GM18870 (cell line): ENCODE data around the gene UBASH3A.

Experiments
- ATAC-seq: cut with Tn5 transposase; IDR thresholded peaks from one replicate; pipeline ENCODE4 v1.9.1; 2021; ENCODE audit warnings: moderate library complexity; ENCODE audit not compliant: unreplicated experiment

The UBASH3A gene

DNA sequence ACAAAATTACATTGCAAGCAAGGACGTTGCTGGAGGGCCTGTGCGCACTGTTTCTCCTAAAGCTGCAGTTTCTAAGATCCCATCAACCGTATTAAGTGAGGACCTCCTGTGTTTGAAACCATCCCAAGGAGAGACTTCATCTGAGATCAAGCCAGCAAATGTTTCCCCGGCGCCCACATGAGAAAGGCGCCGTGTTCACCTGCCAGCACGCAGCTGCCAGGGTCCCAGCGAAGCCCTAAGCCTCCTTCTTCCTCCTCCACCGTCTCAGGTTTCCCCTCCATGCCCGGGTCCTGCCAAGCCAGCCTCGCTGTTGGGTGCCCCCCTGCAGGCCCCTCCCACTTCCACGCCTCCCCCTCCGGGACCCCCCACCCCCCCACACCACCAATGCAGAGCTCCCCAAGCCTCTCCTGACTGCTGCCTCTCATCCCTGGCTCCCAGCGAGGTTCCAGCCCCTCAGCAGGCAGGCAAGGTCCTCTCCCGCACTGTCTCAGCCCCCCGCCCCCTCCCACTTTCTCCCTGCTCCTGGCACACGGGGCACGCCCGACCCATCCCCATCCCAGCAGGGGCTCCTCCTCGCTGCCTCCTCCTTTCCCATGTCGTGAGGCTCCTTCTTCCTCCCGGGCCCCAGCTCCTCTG, 28.7 kb upstream of the UBASH3A start:
- ATAC-seq, result no peak

- no peak for ATAC-seq
These were observed 28.2 kb upstream of the UBASH3A start for GRCh38 chr21:42375506-42375905.

DNA sequence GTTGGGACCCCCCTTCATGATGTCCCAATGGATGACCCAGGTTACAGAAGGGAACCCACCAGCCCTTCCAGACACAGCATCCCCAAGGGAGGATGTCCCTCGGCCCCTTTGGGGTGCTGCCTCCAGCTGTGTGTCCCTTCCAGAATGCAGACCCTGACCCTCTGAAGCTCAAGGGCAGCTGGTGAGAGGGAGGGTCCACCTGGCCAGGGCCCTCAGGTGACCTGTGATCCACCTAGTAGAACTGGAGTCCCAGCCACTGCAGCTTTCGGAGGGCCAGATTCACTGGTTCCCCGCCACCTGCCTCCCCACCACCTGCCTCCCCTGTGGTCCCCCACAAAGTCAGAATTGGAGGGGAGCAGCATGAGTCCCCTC, 27.8 kb upstream of the UBASH3A start:
- no peak for ATAC-seq

DNA sequence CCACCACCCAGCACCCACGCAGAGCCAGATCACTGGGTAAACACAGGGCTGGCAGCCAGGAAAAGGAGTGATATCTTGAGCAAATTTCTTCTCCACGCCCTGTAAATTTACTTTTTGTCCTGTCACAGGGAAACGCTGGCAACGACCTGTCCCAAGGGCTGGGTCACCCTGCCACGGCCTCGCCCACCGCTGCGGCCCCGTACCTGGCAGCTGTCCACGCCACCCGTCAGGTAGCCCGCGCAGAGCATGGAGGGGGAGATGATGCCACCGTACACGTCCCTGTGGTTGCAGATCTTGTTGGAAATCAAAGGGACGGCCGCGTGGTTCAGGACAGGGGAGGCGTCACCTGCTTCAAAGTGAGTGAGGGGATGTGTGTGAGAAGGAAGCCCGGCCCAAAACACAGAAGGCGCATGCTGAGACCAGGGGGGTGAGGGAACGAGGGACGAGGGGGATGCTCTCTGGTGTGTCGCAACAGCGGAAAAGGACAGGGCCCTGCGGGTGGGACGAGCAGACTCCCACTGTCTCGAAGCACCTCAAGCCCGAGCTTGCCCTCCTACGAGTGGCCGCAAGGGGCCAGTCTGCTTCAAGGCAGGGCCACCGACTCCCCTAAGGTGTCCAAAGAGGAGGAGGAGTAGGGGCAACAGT, 27.2 kb upstream of the UBASH3A start:
- no peak for ATAC-seq

- no peak for ATAC-seq
These were observed 26.3 kb upstream of the UBASH3A start for GRCh38 chr21:42377211-42377950.

DNA sequence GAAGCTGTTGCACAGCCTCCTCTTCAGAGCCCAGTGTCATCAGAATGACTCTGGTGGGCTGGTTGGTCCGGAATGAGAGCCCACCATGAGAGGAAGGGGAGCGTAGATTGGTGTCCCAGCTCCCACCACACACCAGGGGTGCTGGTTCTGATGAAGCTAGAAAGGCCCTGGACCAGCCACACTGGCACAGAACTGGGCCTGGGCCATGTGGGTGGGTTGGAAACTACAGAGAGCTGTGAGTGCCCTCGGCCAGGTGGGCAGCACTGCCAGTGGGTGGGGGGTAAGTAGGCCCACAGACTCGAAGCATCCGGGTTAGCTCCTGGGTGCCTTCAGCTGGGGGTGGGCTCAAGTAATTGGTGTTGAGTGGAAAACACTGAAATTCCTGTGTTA, 25.8 kb upstream of the UBASH3A start:
- no peak for ATAC-seq

- ATAC-seq, result no peak
These were observed 25.3 kb upstream of the UBASH3A start for GRCh38 chr21:42378418-42378817.

DNA sequence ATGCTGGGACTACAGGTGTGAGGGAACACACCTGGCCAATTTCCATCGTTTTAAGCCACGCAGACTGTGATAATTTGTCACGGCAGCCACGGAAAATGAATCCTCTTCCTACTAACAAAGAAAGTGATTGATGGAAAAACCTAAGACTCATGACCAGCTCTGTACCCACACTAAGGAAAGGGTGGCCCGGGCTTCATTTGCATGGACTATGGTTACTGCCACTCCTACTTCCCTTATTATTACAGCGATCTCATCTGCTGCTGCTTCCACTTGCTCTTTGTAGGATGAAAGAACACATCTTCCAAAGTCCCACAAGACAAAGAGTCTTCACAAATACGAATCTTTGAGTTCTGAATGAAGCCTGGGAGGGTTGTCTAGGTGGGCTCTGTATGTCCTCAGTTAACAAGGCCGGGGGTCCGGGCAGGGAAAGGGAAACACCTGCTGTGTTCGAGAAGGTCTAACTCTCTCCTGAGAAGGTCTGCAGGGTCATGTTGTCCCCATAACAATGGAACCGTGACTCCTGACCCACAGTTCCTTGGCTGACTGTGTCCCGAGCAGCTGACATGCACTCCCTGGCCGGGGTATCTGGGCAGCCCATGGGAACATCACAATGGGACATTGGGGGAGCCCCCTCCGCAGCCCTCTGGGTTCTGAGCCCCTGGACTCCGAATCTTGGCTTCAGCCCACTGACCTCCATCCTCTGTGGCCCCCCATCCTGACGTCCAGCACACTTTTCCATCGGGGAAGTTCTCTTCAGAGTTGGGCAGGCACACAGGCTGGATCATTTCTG, 24.1 kb upstream of the UBASH3A start:
- no peak for ATAC-seq

DNA sequence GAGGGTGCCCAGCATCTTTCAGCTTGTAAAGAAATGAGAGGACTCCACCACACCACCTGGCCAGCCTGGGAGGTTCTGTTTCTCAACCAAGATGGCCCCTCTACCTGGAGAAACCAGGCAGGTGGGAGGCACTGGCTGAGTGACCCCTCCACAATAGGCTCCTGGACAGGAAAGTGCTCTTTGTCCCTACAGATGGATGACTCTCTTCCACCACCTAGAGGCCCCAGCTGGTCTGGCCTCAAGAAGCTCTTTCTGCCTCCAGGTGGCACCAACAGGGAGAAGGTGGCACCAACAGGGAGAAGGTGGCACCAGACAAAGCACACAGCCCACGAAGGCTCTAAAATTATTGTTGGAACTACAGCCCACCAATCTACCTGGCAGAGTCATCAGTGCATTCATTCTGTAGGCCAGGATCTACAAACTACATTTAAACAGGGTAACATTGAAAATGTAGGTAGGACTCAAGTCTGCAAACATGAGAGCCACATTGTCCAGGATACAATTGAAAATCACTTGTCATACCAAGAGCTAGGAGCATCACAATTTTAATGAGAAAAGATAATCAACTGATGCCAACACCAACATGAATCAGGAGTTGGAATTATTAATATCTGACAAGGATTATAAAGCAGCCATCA, 22.2 kb upstream of the UBASH3A start:
- ATAC-seq, result no peak

DNA sequence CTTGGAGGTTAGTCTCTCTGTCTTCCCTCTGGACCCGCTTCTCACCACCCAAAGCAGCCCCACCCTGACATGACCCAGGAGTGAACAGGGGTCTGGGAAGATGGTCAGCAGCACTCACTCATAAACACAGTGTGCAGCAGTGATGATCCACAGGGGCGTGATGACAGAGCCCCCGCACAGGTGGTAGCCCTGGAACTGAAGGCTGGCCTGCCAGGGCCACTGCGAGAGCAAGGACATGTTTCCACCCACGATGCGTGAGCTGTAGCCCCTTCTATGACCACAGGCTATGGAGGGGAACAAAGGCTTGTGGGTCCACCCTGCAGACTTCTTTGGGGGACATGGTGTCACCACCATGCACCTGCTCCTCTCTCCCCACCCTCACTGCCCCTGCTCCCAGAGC, 20.8 kb upstream of the UBASH3A start:
- ATAC-seq, result no peak

DNA sequence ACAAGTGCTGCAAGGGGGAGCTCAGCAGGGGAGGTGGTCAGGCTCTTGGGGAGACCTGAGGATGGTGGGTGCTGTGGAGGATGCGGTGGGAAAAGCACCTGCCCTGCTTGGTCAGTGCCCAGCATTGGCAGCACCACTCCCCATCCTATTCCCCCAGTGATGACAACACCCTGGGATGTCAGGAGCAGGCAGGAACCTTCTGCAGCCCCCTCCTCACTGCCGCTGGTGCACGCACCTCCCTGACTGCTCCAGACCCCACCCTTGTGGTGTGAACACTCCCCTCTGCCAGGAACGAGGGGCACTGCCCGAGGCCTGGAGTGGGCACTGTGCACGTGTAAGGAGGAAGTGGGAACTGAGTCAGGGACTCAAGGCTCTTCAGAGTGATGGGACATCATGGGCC, 20.4 kb upstream of the UBASH3A start:
- ATAC-seq, result no peak

DNA sequence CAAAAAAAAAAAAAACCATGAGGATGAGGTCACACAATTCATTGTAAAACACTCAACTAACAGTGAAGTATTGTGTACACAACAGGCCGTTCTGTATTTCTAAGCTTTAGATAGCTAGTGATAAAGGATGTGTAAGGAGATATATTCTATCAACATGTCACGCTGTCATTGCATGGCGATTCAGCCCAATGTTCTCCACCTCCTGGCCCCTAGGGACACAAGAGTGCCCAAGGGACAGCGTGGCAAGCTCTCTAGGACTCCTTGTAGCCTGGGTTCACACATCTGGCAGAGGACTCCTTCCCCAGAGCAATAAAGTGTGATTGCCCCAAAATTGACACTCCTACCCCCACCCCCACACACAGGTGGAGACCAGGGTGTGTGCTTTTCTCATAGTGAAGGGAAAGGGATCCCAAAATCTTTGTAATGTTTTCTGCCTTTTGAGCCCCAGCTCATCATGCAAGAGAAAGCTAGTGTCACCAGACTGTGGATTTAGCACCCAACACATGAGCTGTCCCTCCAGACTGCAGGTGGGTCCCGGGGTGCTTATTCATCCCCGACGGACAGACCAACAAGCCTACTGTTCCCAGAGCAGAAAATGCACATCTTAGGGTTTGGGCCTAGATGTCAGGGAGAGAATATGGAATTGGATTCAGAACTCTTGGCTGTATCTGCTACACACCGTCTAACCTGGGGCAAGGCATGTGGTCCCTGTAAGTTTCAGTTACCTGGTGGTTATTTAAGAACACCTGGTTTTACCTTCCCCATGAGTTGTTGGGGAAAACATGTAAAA, 19.4 kb upstream of the UBASH3A start:
- no peak for ATAC-seq

DNA sequence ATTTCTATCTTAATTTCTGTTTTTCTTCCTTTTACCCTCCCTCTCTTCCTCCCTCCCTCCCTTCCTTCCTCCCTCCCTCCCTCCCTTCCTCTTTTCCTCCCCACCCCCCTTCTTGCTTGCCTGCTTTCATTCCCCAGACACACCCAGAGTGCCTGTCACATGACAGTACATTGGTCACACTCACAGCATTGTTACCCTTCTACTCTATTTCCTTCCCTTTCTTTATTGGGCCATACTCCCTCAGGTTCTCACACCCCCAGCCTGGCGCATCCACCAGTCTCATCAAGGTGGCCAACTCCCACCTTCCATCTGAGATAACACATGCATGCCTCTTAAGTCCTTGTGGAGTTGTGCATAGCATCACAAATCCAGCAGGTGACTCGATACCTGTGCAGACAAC, 18.7 kb upstream of the UBASH3A start:
- ATAC-seq, result no peak

GRCh38 chr21:42385619-42386018, 18.1 kb upstream of the UBASH3A start:
- no peak for ATAC-seq

DNA sequence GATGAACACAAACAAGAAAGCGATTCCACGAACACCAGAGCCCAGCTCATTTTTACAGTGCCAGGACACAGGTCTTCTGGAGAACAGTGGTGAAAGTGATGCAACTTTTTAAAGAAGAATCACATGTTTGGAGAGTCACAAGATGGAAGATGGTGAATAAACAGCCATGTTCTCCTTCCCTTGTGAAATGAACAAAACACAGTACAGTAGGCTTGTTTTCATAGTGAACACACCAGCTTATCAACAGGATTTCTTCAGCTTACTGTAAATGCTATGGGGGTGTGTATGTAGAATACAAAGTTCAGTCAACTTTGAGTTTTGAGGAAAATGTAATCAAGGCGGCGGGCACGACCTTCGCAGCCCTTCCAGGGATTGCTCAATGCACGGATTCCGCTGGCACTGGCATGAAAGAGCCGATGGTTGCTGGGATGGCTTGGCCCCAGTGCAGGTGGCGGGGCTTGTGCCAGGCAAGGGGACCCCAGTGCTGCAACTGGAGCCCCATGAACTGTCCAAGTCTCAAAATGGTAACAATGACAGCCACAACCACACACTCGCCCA, 17.6 kb upstream of the UBASH3A start:
- ATAC-seq, result no peak

- ATAC-seq, result no peak
These were observed 16.5 kb upstream of the UBASH3A start for GRCh38 chr21:42387164-42387563.

DNA sequence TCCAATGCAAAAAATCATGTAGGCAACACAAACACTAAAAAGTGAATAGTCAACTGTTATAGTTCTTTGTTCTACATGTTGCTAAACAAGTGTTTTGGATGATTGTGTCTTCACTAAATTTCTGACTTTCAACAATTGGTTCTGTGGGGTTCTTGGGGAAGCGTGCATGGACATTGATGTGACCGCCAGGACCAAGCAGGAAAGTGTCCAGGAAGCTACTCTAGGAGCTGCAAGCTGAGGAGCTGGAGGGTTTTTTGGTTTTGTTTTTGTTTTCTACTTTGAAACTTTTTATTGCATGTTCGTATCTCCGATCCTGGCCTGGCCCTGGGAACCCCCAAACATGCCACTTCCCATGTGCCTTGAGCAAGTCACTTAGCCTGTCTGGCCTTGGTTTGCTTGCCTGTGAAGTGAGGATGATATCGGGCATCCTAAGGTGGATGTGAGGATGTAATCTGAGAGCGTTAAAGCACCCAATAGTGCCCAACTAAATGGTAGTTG, 15.8 kb upstream of the UBASH3A start:
- no peak for ATAC-seq

DNA sequence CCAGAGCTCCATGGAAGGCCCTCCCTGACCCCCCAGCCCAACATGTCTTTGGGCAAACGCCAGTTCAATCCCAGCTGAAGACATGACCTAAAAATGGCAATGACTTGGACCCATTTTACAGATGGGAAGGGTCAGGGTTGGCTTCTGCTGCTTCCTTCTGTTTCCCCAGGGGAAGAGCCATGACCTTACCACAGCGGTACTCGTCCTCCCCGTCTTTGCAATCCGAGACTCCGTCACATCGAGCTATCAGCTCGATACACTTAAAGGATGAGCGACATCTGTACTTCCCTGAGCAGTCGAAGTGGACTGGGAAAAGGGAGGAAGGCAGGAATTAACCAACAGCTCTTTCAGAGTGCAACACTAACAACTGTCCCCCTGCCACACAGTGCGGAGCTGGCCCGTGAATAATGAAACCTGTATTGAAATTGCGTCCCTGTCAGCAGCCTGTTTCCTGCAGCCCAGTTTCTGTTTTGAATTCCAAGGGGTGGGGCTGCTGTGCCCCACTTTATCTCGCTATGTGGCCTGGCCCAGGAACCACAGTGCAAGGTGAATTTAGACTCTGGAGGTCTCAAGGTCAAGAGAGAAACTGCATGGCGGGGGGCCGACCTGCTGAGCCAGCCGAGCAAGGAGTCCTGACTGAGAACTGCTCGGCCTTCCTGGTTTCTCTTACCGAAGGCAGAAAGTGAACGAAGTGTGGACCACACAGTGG, 14.8 kb upstream of the UBASH3A start:
- ATAC-seq, result no peak

- ATAC-seq, result no peak
These were observed 14.3 kb upstream of the UBASH3A start for GRCh38 chr21:42389449-42389835.
